ENCODE results near the gene CAPN3.

Gene CAPN3

DNA sequence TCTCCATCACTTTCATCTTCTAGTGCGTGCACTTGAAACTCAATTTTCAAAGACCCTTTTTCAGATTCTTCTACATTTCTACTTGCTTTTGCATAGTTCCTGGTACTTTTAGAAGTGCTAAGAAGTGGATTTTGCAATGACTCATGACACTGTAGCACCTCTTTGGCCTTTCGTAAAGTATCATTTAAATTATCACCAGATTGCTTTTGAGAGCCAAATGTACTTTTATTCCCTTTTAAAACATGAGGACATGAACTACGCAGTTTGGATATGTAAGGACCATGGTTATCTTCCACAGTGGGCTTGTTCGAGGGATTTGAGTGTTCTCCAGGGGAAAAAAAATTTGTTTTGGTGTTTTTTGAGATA, 91.1 kb downstream of the CAPN3 start:
- TF ChIP-seq ZNF565 (CRISPR knock-in tag; conservative IDR thresholded peaks at IDR 0.05; ENCODE audit: low read depth) (no peak), ZC3H10 (CRISPR knock-in tag; IDR thresholded peaks at IDR 0.05) (no peak), TOX (CRISPR knock-in tag; IDR thresholded peaks at IDR 0.05; ENCODE audit: borderline replicate concordance) (no peak), ZFP3 (CRISPR knock-in tag; IDR thresholded peaks at IDR 0.05) (no peak), TCF4 (CRISPR knock-in tag; IDR thresholded peaks at IDR 0.05; ENCODE audit: borderline replicate concordance) (no peak), PPARA (CRISPR knock-in tag; IDR thresholded peaks at IDR 0.05; ENCODE audit: borderline replicate concordance) (no peak), SNAI2 (CRISPR knock-in tag; IDR thresholded peaks at IDR 0.05) (no peak)
- TF ChIP-seq, protein P1, sequence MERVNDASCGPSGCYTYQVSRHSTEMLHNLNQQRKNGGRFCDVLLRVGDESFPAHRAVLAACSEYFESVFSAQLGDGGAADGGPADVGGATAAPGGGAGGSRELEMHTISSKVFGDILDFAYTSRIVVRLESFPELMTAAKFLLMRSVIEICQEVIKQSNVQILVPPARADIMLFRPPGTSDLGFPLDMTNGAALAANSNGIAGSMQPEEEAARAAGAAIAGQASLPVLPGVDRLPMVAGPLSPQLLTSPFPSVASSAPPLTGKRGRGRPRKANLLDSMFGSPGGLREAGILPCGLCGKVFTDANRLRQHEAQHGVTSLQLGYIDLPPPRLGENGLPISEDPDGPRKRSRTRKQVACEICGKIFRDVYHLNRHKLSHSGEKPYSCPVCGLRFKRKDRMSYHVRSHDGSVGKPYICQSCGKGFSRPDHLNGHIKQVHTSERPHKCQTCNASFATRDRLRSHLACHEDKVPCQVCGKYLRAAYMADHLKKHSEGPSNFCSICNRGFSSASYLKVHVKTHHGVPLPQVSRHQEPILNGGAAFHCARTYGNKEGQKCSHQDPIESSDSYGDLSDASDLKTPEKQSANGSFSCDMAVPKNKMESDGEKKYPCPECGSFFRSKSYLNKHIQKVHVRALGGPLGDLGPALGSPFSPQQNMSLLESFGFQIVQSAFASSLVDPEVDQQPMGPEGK (CRISPR knock-in tag; IDR thresholded peaks at IDR 0.05; ENCODE audit: borderline replicate concordance): no peak
- TF ChIP-seq, protein P2, sequence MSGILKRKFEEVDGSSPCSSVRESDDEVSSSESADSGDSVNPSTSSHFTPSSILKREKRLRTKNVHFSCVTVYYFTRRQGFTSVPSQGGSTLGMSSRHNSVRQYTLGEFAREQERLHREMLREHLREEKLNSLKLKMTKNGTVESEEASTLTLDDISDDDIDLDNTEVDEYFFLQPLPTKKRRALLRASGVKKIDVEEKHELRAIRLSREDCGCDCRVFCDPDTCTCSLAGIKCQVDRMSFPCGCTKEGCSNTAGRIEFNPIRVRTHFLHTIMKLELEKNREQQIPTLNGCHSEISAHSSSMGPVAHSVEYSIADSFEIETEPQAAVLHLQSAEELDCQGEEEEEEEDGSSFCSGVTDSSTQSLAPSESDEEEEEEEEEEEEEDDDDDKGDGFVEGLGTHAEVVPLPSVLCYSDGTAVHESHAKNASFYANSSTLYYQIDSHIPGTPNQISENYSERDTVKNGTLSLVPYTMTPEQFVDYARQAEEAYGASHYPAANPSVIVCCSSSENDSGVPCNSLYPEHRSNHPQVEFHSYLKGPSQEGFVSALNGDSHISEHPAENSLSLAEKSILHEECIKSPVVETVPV (CRISPR knock-in tag; IDR thresholded peaks at IDR 0.05): no peak
- TF ChIP-seq, protein P3, sequence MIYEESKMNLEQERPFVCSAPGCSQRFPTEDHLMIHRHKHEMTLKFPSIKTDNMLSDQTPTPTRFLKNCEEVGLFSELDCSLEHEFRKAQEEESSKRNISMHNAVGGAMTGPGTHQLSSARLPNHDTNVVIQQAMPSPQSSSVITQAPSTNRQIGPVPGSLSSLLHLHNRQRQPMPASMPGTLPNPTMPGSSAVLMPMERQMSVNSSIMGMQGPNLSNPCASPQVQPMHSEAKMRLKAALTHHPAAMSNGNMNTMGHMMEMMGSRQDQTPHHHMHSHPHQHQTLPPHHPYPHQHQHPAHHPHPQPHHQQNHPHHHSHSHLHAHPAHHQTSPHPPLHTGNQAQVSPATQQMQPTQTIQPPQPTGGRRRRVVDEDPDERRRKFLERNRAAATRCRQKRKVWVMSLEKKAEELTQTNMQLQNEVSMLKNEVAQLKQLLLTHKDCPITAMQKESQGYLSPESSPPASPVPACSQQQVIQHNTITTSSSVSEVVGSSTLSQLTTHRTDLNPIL (CRISPR knock-in tag; IDR thresholded peaks at IDR 0.05; ENCODE audit: low read depth): no peak
- TF ChIP-seq, protein P4, sequence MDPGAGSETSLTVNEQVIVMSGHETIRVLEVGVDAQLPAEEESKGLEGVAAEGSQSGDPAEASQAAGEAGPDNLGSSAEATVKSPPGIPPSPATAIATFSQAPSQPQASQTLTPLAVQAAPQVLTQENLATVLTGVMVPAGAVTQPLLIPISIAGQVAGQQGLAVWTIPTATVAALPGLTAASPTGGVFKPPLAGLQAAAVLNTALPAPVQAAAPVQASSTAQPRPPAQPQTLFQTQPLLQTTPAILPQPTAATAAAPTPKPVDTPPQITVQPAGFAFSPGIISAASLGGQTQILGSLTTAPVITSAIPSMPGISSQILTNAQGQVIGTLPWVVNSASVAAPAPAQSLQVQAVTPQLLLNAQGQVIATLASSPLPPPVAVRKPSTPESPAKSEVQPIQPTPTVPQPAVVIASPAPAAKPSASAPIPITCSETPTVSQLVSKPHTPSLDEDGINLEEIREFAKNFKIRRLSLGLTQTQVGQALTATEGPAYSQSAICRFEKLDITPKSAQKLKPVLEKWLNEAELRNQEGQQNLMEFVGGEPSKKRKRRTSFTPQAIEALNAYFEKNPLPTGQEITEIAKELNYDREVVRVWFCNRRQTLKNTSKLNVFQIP (CRISPR knock-in tag; IDR thresholded peaks at IDR 0.05; ENCODE audit: borderline replicate concordance, low read depth): no peak
- no peak for ATAC-seq

DNA sequence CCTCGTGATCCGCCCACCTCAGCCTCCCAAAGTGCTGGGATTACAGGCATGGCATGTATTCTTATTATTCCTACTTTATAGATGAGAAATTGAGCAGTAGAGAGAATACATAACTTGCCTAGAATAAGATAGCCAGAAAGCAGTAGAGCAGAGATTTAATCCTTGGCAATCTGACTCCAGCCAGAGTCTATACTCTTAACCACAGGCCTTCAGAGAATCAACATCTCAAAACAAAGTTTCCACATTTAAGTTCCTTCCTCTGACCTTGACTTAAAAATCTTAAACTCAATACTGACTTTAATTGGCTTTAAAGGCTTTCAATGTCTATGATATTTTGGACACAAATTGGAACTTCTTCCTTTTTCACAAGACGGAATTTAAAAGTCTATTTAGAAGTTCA, 94.5 kb downstream of the CAPN3 start:
- no peak for ATAC-seq
- TF ChIP-seq OSR1 (CRISPR knock-in tag; IDR thresholded peaks at IDR 0.05): no peak
- no peak for TF ChIP-seq CSDC2 (CRISPR knock-in tag; IDR thresholded peaks at IDR 0.05)
- TF ChIP-seq ARNTL (CRISPR knock-in tag; IDR thresholded peaks at IDR 0.05; ENCODE audit: borderline replicate concordance, low read depth): no peak
- TF ChIP-seq, protein P1 (CRISPR knock-in tag; IDR thresholded peaks at IDR 0.05; ENCODE audit: borderline replicate concordance): no peak
- TF ChIP-seq TOX (CRISPR knock-in tag; IDR thresholded peaks at IDR 0.05; ENCODE audit: borderline replicate concordance): no peak
- no peak for TF ChIP-seq RARB (CRISPR knock-in tag; IDR thresholded peaks at IDR 0.05)
- no peak for TF ChIP-seq ZFP3 (CRISPR knock-in tag; IDR thresholded peaks at IDR 0.05)
- TF ChIP-seq TCF4 (CRISPR knock-in tag; IDR thresholded peaks at IDR 0.05; ENCODE audit: borderline replicate concordance): no peak
- TF ChIP-seq ZNF8 (CRISPR knock-in tag; IDR thresholded peaks at IDR 0.05): no peak
- no peak for TF ChIP-seq SNAI2 (CRISPR knock-in tag; IDR thresholded peaks at IDR 0.05)
- TF ChIP-seq, protein P5, sequence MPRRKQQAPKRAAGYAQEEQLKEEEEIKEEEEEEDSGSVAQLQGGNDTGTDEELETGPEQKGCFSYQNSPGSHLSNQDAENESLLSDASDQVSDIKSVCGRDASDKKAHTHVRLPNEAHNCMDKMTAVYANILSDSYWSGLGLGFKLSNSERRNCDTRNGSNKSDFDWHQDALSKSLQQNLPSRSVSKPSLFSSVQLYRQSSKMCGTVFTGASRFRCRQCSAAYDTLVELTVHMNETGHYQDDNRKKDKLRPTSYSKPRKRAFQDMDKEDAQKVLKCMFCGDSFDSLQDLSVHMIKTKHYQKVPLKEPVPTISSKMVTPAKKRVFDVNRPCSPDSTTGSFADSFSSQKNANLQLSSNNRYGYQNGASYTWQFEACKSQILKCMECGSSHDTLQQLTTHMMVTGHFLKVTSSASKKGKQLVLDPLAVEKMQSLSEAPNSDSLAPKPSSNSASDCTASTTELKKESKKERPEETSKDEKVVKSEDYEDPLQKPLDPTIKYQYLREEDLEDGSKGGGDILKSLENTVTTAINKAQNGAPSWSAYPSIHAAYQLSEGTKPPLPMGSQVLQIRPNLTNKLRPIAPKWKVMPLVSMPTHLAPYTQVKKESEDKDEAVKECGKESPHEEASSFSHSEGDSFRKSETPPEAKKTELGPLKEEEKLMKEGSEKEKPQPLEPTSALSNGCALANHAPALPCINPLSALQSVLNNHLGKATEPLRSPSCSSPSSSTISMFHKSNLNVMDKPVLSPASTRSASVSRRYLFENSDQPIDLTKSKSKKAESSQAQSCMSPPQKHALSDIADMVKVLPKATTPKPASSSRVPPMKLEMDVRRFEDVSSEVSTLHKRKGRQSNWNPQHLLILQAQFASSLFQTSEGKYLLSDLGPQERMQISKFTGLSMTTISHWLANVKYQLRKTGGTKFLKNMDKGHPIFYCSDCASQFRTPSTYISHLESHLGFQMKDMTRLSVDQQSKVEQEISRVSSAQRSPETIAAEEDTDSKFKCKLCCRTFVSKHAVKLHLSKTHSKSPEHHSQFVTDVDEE (CRISPR knock-in tag; IDR thresholded peaks at IDR 0.05): no peak
- TF ChIP-seq ISL1 (CRISPR knock-in tag; IDR thresholded peaks at IDR 0.05): no peak
- no peak for TF ChIP-seq ESRRG (CRISPR knock-in tag; IDR thresholded peaks at IDR 0.05)
- no peak for TF ChIP-seq PPARA (CRISPR knock-in tag; IDR thresholded peaks at IDR 0.05; ENCODE audit: borderline replicate concordance)
- no peak for TF ChIP-seq GLIS3 (CRISPR knock-in tag; IDR thresholded peaks at IDR 0.05)
- TF ChIP-seq, protein P3 (CRISPR knock-in tag; IDR thresholded peaks at IDR 0.05; ENCODE audit: low read depth): no peak
- TF ChIP-seq ZNF70 (CRISPR knock-in tag; IDR thresholded peaks at IDR 0.05): no peak
- TF ChIP-seq BACH2 (CRISPR knock-in tag; IDR thresholded peaks at IDR 0.05; ENCODE audit: borderline replicate concordance): no peak
- no peak for TF ChIP-seq ZC3H10 (CRISPR knock-in tag; IDR thresholded peaks at IDR 0.05)
- TF ChIP-seq ZFP30 (CRISPR knock-in tag; IDR thresholded peaks at IDR 0.05): no peak
